GM12875 (cell line): ENCODE results near the gene KCNK17.

ENCODE experiments used
- H3K4me3 ChIP-seq: one replicate; pipeline ENCODE4 v1.5.1; 2011; ENCODE audit warnings: low read depth, low read length, control low read depth
- CTCF ChIP-seq: IDR thresholded peaks from 2 replicates; pipeline ENCODE4 v1.5.1; 2011; ENCODE audit warnings: low read depth, mild to moderate bottlenecking, control low read depth, inconsistent platforms, low read length, moderate library complexity, borderline replicate concordance; ENCODE audit not compliant: insufficient read depth

Gene KCNK17

GRCh38 chr6:39281312-39281980, 32.8 kb downstream of the KCNK17 start:
- H3K4me3 ChIP-seq: no peak overlapping the region
- no peak for TF ChIP-seq CTCF

- no peak for TF ChIP-seq CTCF
- no peak overlapping the region for H3K4me3 ChIP-seq
Observed at GRCh38 chr6:39280247-39280731, 33.9 kb downstream of the KCNK17 start.

- no peak overlapping the region for H3K4me3 ChIP-seq
- TF ChIP-seq CTCF: no peak
Observed at GRCh38 chr6:39279539-39279938, 34.7 kb downstream of the KCNK17 start.

- TF ChIP-seq CTCF: no peak
- no peak overlapping the region for H3K4me3 ChIP-seq
Observed at GRCh38 chr6:39276379-39276995, 37.7 kb downstream of the KCNK17 start.

- no peak for TF ChIP-seq CTCF
Observed at GRCh38 chr6:39274903-39275302, 39.3 kb downstream of the KCNK17 start.

GRCh38 chr6:39274471-39274870, 39.7 kb downstream of the KCNK17 start:
- TF ChIP-seq CTCF: no peak

More at GRCh38 chr6:39274903-39275302, 39.3 kb downstream of the KCNK17 start:
- H3K4me3 ChIP-seq: no peak overlapping the region

GRCh38 chr6:39273406-39273821, 40.8 kb downstream of the KCNK17 start:
- no peak overlapping the region for H3K4me3 ChIP-seq
- no peak for TF ChIP-seq CTCF

More at GRCh38 chr6:39274471-39274870, 39.7 kb downstream of the KCNK17 start:
- H3K4me3 ChIP-seq: no peak overlapping the region
